Hindlimb muscle (tissue), 1 donor: ENCODE data around the gene ITPRIP. TPM values are rescaled to one million over a fixed set of nuclear protein-coding genes. Genes with fewer than 3 reads are reported as not detected.

ENCODE experiments used
- DNase-seq: peaks from one replicate; pipeline ENCODE4 v3.0.0-alpha.2; 2013
- polyA plus RNA-seq: library from polyadenylated mRNA; unstranded; fragments of 120-200 nt; gene quantifications from one replicate; pipeline ENCODE4 v1.2.1, GENCODE V29; 2013; ENCODE audit not compliant: insufficient read length

The ITPRIP gene
- polyA plus RNA-seq, 1 donor: 9.7 TPM

GRCh38 chr10:104325436-104326435 is 12.5 kb downstream of the ITPRIP start:
- DNase-seq: no peak

DNA sequence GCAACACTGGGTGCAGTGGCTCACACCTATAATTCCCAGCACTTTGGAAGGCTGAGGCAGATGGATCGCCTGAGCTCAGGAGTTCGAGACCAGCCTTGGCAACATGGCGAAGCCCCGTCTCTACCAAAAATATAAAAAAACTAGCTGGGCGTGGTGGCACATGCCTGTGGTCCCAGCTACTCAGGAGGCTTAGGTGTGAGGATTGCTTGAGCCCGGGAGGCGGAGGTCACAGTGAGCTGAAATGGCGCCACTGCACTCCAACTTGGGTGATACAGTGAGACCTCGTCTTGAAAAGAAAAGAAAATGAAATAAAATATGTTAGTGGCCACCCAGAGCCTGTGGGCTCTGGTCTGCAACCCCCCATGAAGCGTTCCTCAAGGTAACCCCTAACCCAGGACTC is 13.3 kb downstream of the ITPRIP start:
- DNase-seq: no peak

- DNase-seq: no peak
These were observed 14.0 kb downstream of the ITPRIP start for GRCh38 chr10:104324221-104324686.

GRCh38 chr10:104323760-104324201 is 14.5 kb downstream of the ITPRIP start:
- DNase-seq: no peak

- no peak for DNase-seq
These were observed 15.2 kb downstream of the ITPRIP start for GRCh38 chr10:104323085-104323484.

DNA sequence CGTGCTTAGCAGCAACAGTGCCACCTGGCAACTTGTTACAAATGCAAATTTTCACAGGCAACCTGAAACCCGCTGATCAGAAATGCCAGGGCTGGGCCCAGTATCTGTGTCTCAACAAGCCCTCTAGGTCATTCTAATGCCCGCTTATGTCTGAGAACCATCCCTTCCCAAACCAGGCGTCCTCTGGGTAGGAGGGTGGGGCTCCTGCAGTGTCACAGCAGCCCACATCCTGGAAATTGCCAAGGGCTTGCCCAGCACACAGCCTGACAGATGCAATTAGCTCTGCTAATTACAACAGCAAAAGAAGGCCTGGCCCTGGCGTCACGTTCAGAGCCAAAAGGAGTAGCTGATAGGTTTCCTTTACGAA is 15.9 kb downstream of the ITPRIP start:
- DNase-seq: no peak

DNA sequence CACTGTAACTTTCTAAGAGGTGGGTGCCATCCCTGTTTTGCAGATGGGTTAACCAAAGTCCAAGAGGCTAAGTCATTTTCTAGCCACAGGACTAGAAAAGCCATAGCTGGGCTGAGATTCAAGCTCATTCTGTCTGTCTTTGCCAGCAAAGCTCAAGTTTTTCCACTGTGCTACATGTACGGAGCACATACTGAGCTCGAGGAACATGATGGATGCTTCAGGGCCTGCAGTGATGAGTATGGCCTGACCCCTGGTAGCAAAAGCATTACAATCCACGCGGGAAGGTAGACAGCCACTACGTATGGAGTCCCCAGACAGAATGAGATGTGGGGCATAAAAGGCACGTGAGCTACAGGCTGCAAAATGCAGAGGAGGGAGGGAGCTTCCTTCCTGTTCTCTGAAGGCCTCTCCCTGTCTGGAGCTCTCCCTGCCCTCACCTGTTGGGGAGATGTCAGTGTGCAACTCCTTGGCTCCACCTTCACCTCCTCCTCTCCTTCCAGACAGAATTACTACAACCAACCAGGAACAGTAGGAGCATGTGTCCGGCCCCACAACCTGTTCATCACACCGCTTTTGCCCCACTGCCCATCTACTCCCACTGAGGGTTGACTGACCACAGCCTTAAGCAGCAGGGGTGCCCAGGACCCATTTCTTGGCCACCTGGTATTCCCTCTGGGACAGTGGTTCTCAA is 16.4 kb downstream of the ITPRIP start:
- no peak for DNase-seq

DNA sequence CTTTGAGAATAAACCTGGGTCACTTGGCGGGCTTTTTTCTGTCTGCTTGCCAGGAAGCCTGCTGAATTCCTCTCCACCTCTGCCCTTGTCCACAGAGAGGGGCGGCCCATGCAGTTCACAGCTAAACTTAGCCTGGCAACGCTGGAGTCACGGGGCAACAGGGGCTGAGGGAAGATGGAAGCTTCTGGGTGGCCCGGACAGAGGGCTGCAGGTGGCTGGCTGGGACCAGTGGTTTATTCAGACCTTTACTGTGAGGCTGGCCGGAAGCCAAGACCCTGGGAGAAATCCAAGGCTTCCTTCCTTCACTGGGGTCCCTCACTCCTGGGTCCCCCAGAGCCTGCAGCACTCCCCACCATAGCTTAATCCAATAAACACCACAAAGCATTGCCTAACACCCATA is 17.0 kb downstream of the ITPRIP start:
- DNase-seq: no peak

GRCh38 chr10:104318810-104319741 is 19.2 kb downstream of the ITPRIP start:
- no peak for DNase-seq

GRCh38 chr10:104318326-104318725 is 19.9 kb downstream of the ITPRIP start:
- no peak for DNase-seq

DNA sequence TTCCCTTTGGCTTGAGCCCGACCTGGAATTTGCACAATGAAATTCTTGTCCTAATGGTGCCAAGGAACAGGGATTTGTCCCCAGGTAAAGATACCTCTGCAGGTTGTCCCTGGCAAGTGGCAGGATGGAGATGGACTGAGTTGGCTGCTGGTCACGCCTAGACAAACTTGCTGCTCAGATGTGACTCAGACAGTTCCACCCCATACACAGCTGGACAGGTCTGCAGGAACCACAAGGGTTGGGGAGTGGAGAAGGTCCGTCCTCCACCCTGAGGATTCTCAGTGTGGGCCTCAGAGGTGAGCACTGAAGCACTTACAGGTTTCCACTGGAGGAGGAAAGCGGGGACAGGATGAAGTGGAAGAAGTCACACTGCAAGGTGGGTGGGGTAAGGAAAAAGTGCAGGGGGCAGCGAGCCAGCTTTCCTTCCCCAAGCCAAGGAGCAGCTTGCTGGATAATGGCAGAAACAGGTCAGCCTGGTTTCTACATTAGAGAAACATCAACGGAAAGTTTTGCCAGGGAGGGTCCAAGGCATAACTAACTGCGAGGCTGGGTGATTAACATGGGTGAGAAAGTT is 20.5 kb downstream of the ITPRIP start:
- DNase-seq: no peak

GRCh38 chr10:104317269-104317710 is 21.0 kb downstream of the ITPRIP start:
- no peak for DNase-seq

DNA sequence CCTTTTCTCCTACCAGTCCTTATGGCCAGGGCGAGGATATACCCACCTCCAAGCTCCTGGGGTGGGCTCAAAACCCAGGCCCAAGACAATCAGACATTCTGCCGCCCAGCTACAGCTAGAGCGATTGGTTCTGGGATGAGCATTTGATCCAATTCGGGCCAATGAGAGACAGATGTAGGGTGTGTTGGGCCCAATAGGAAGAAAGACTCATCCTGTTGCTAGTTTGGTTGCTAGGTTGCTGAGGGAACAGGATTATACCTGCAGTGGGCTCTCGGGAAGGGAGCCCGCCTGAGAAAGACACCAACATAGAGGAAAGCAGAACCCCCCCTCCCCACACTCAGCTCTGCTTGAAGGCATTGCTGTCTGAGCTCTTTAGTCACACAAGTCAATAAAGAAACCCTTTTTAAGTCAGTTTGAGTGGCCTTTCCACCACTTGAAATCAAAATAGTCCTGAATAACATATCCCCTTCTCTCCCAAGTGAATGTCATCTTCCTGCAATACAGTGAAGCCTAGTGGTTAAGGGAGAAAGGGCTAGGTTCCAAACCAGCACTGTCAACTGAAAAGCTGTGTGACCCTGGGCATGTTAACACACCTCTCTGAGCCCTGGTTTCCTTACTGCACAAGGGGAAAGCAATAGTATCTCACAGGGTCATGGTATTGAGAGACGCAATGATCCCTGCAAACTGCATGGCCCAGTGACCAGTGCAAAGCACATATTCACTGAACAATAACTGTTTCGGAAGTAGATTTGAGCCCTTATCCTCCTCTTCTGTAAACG is 21.8 kb downstream of the ITPRIP start:
- DNase-seq: no peak

DNA sequence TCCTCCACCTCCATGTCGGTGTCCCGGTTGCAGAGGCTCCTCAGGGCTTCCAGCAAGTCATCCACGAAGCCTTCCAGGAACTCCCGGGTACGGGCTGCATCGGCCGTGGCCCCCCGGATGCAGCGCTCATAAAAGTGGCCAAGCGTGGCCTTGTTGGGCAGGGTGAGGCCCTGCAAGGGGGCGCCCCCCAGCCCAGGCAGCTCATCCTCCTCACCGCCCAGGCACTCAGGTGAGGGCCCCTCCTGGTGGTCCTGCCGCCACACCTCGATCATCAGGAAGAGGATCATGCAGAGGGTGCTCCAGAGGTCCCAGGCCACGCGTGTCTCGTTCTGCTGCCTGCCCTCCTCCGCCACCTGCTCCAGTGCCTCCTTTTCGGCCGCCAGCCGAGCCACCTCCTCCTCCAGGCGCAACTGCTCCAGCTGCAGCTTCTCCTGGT is 22.8 kb downstream of the ITPRIP start:
- DNase-seq: no peak

DNA sequence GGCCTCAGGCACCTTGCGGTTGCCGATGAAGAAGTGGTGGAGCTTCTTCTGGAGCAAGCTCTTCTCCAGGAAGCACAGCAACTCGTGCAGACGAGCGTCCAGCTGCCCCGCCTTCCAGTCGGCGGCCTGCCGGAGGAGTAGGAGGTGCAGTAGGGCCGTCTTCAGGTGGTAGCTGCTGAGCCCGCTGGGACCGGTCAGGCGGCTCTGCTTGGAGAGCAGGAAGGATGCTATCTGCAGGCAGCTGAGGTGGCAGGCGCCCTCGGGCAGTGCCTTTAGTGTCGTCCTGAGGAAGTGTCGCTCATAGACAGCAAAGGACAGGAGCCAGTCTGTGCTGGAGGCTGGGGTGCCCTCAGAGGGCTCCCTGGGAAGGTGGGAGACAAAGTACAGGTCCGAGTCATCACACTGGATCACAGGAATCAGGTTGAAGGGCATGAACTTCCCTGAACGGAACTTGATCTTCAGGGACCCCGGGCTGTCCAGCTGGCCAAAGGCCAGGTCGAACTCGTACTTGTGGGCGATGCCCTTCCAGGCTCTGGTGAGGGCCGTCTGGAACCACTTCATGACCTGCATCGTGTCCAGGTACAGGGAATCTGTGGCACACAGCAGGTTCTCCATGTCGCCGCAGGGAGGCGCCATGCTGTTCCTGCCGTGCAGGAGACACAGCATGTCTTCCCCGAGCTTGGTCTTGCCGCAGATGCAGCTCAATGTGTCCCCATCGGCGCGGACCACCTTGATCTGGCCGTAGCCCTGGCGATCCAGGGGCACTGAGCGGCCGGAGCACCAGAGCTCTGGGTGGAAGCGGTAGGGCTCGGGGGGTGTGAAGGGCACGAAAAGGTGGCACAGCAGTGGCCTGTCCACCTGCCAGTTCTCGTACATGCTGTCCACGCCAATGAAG is 23.4 kb downstream of the ITPRIP start:
- DNase-seq: no peak

DNA sequence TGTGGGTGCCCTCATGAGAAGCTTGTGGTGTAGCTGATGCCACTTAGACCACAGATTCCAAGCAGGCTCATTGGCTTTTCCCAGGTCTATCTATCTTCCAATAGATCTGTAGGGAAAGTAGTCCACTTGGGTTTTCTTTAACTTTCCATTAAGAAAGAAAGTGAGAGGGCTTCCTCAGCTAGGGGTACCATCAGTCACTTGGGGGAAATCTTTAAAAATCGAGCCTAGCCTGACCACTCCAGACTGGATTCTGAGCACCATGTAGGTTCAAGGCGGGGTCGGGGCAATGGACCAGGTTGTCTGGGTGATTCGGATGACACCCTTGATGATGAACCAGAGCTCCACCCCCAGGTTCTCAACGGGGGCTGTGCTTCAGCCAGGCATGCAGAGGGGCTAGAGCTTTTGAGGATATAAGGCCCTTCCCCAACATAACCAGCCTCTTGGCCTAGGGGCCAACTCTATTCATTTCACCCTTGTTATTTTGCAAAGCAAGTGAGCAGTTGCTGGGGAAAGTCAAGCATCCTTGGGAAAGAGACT is 27.0 kb downstream of the ITPRIP start:
- DNase-seq: no peak

DNA sequence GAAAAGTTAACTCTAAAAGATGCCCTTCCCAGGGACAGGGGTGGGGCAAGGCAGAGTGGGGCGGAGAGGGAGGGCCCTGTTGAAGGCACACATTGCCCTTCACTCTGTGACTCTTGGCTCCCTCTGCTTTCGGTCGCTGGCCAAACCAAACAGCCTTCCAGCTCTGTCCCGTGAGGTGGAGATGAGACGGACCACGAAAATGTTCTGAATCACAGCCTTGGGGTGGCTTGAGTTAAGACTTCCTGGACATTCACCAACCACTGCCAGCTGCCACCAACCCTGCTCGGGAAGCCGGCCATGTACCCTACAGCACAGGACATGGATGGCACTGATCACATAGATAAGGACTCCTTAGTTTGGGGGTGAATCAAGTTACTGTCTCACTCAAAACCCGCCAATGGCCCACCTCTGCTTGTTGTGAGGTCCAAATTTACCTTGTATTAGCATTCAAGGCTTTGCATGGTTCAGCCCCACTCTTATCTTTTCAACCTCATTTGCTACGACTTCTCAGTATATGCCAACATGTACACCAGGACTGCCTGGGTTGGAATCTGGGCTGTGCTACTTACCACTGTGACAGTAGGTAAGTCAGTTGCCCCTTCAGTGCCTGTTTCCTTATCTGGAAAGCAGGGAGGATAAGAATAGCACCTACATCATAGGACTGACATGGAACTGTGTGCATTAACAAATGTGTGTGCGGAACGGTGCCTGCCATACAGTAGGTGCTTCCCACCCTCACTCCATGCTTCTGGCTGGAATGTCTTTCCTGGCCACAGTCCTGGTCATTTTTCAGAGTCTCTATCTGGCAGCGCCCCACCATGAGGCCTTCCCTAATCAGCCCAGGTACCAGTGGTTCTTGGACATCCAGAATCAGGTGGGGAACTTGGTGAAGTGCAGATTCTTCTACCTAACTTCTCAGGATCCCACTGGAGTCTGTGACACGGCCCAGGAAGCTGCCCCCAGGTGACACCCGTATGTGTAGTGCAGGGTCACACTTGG is 28.0 kb downstream of the ITPRIP start:
- no peak for DNase-seq

DNA sequence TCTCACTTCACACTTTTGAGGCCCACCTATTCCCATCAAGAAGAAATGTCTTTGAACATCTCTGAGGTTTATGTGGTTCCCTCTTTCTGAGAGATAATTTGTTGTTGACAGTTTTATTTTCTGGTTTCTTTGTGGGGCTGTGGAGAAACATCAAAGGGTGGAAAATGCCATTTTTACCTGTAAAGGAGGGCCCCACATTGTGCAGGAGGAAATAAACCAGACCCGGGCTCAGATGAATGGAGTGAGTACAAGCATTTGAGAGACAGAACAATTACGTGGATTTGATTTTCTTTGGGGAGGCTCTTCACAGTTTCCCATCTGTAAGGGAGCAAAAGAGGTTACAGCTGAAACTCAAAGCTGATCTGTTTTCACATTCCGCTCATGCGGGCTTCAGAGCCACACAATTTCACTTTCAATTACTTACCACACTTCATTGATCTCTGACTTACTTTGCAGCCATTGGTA is 29.8 kb downstream of the ITPRIP start:
- DNase-seq: no peak
